ENCODE data around the gene SLC25A43. TPM values are rescaled to one million over a fixed set of nuclear protein-coding genes. Genes with fewer than 3 reads are reported as not detected.

The SLC25A43 gene
- total and polyA plus RNA-seq, 2 of the 8 experiments (the other 6 are each of a cell fraction or from before 2014, with no cell fraction given): 3.1 to 5.8 TPM

DNA sequence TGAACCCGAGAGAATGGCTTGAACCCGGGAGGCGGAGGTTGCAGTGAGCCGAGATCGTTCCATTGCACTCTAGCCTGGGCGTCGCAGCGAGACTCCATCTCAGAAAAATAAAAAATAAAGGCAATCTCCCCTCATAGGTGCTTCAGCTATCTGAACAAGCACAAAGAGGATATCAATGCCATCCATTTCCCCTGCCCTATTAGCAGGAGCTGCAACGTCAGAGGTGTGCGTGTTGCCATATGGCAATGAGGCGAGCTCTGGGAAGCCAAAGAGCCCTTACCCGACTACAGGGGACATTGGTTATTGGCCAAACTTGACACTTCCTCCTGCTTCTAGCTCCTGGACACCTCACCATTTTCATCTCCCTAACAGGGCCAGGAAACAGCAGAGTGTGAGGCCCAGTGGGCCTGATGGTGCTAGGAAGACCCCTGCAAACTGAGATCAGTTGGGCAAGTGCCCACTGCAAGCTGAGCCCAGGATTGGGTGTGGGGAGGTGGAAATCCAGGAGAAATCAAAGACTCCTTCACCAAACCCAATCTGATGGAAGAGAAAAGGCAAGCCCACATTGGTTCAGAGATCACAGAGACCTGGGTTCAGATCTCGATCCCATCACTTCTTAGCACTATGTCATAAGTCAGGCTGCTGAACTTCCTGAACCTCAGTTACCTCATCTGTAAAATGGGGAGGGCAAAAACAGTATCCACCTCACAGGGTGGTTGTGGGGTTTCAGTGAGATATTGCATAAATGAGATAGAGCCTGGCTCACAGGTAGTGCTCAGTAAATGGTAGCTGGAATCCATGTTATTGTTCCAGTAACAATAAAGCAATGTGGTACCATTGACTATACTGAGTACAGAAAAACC, 90.3 kb downstream of the SLC25A43 start (continued):
- TF ChIP-seq KDM1A (IDR thresholded peaks at IDR 0.05; ENCODE audit: borderline replicate concordance, low read length) (no peak), E2F6 (IDR thresholded peaks at IDR 0.05) (no peak), HDAC6 (IDR thresholded peaks at IDR 0.05; ENCODE audit: low read depth, low read length) (no peak), SAP30 (IDR thresholded peaks at IDR 0.05; ENCODE audit: insufficient read depth, insufficient replicate concordance, low read length) (no peak), SUZ12 (IDR thresholded peaks at IDR 0.05; ENCODE audit: low read length) (no peak), CBX8 (IDR thresholded peaks at IDR 0.05; ENCODE audit: borderline replicate concordance, low read depth, low read length) (no peak)
